Upper lobe of left lung (tissue), 4 donors: ENCODE results near the gene MAP1A.

Experiments used
- CTCF ChIP-seq, 6 experiments: fragments of 450-650 bp in 4 of 6; fragments of 200-600 bp in 2 of 6; sonication (generic) in 2 of 6; IDR thresholded peaks; one replicate each; pipeline ENCODE4 v1.5.1; 2016 to 2019; ENCODE audit warnings: antibody characterized with exemption in 6 of 6
- POLR2A ChIP-seq, 4 donors: fragments of 450-650 bp; IDR thresholded peaks; one replicate each; pipeline ENCODE4 v1.5.1; 2016 to 2017; ENCODE audit warnings: antibody characterized with exemption in 4 of 4, mild to moderate bottlenecking in 2 of 4
- POLR2AphosphoS5 ChIP-seq, 2 donors: sonication (generic); formaldehyde crosslinking; IDR thresholded peaks; one replicate each; pipeline ENCODE4 v1.5.1; 2017; ENCODE audit warnings: antibody characterized with exemption in 2 of 2

GRCh38 chr15:43513550-43513949, 3.9 kb upstream of the MAP1A start:
- TF ChIP-seq CTCF (IDR thresholded peaks at IDR 0.05) (no peak), POLR2AphosphoS5 (IDR thresholded peaks at IDR 0.05) (no peak), POLR2A (IDR thresholded peaks at IDR 0.05) (no peak)
